ENCODE results near the gene LRRC55.

- TF ChIP-seq, protein P1, sequence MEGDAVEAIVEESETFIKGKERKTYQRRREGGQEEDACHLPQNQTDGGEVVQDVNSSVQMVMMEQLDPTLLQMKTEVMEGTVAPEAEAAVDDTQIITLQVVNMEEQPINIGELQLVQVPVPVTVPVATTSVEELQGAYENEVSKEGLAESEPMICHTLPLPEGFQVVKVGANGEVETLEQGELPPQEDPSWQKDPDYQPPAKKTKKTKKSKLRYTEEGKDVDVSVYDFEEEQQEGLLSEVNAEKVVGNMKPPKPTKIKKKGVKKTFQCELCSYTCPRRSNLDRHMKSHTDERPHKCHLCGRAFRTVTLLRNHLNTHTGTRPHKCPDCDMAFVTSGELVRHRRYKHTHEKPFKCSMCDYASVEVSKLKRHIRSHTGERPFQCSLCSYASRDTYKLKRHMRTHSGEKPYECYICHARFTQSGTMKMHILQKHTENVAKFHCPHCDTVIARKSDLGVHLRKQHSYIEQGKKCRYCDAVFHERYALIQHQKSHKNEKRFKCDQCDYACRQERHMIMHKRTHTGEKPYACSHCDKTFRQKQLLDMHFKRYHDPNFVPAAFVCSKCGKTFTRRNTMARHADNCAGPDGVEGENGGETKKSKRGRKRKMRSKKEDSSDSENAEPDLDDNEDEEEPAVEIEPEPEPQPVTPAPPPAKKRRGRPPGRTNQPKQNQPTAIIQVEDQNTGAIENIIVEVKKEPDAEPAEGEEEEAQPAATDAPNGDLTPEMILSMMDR (IDR thresholded peaks at IDR 0.05 in 2 of 3, conservative IDR thresholded peaks at IDR 0.05 in 1 of 3; ENCODE audit: borderline replicate concordance in 1 of 3, insufficient read depth in 1 of 3, low read depth in 2 of 3, low read length in 2 of 3): no peak
- no peak for TF ChIP-seq EZH2 (IDR thresholded peaks at IDR 0.05)
Observed at GRCh38 chr11:57224128-57224527, 42.4 kb downstream of the LRRC55 start.
